IMR-90 (cell line): ENCODE measurements around the gene RNF114. TPM values are rescaled to one million over a fixed set of nuclear protein-coding genes. Genes with fewer than 3 reads are reported as not detected.

Experiments used
- ATAC-seq: fragments of 200-7000 bp; cut with Tn5 transposase; 2 replicates; pipeline ENCODE4 v1.9.1; 2020; ENCODE audit warnings: low read depth, mild to moderate bottlenecking, moderate library complexity
- BruUV-seq: library from RNA; stranded (reverse); fragments of 400-500 nt; replicated peaks from 2 replicates; lab custom pipeline; 2021; lab: Mats Ljungman, UMichigan
- CTCF ChIA-PET: fragments of 300-600 bp; formaldehyde crosslinking; extraction: SDS; loops from one replicate; lab custom pipeline; 2021; ENCODE audit warnings: antibody characterized with exemption; lab: Yijun Ruan, JAX
- POLR2A ChIA-PET: fragments of 300-600 bp; sonication (Branson Sonifier 250); formaldehyde crosslinking; loops from one replicate; lab custom pipeline; 2022; ENCODE audit warnings: antibody characterized with exemption; ENCODE audit not compliant: unreplicated experiment; lab: Charles Lee
- DNase-seq: peaks from one replicate; pipeline ENCODE4 v3.0.0; 2013
- H2AFZ ChIP-seq: replicated peaks from 2 replicates; pipeline ENCODE3; 2013; ENCODE audit warnings: low read length, mild to moderate bottlenecking; ENCODE audit not compliant: poor library complexity
- H2AK5ac ChIP-seq: 2 replicates; pipeline ENCODE4 v1.6.1; 2013; ENCODE audit warnings: low read depth, low read length, inconsistent platforms
- H2AK9ac ChIP-seq: replicated peaks from 2 replicates; pipeline ENCODE3; 2013; ENCODE audit warnings: mild to moderate bottlenecking, low read depth, low read length, moderate library complexity; ENCODE audit not compliant: poor library complexity
- H2BK120ac ChIP-seq: 2 replicates; pipeline ENCODE4 v1.6.1; 2013; ENCODE audit warnings: low read depth, low read length, inconsistent platforms
- H2BK15ac ChIP-seq: 3 replicates; pipeline ENCODE4 v1.6.1; 2013; ENCODE audit warnings: low read depth, low read length, inconsistent platforms
- H2BK20ac ChIP-seq: 2 replicates; pipeline ENCODE4 v1.6.1; 2013; ENCODE audit warnings: low read depth, mild to moderate bottlenecking, inconsistent platforms, low read length, moderate library complexity
- H2BK5ac ChIP-seq: 2 replicates; pipeline ENCODE4 v1.6.1; 2013; ENCODE audit warnings: mild to moderate bottlenecking, low read depth, low read length, inconsistent platforms; ENCODE audit not compliant: poor library complexity, severe bottlenecking
- H3K14ac ChIP-seq: replicated peaks from 2 replicates; pipeline ENCODE4 v1.6.1; 2013; ENCODE audit warnings: low read depth, low read length, inconsistent platforms
- H3K18ac ChIP-seq: 2 replicates; pipeline ENCODE4 v1.6.1; 2013; ENCODE audit warnings: low read depth, low read length, control low read depth
- H3K23ac ChIP-seq: 2 replicates; pipeline ENCODE4 v1.6.1; 2013; ENCODE audit warnings: low read depth, low read length, inconsistent platforms
- H3K27ac ChIP-seq: 2 replicates; pipeline ENCODE4 v1.5.1; 2013; ENCODE audit warnings: mild to moderate bottlenecking, control low read depth, low read length; ENCODE audit not compliant: insufficient read depth
- H3K27me3 ChIP-seq: 2 replicates; pipeline ENCODE4 v1.6.1; 2013; ENCODE audit warnings: low read length; ENCODE audit not compliant: control insufficient read depth, insufficient read depth
- H3K36me3 ChIP-seq: 2 replicates; pipeline ENCODE4 v1.6.1; 2013; ENCODE audit warnings: low read length, mixed read lengths; ENCODE audit not compliant: control insufficient read depth, insufficient read depth
- H3K4ac ChIP-seq: 2 replicates; pipeline ENCODE4 v1.6.1; 2013; ENCODE audit warnings: low read depth, low read length, inconsistent platforms
- H3K4me1 ChIP-seq: 2 replicates; pipeline ENCODE4 v1.6.1; 2013; ENCODE audit warnings: low read length, mixed read lengths; ENCODE audit not compliant: control insufficient read depth, insufficient read depth
- H3K4me2 ChIP-seq: 2 replicates; pipeline ENCODE4 v1.6.1; 2013; ENCODE audit warnings: low read depth, mild to moderate bottlenecking, control low read depth, low read length, moderate library complexity
- H3K4me3 ChIP-seq: 2 replicates; pipeline ENCODE4 v1.5.1; 2013; ENCODE audit warnings: low read depth, mild to moderate bottlenecking, control low read depth, low read length, moderate library complexity; ENCODE audit not compliant: insufficient read depth
- H3K56ac ChIP-seq: 2 replicates; pipeline ENCODE4 v1.6.1; 2013; ENCODE audit warnings: low read length, inconsistent platforms; ENCODE audit not compliant: insufficient read depth; ENCODE audit errors: extremely low read depth
- H3K79me1 ChIP-seq, 2 experiments: 2 replicates each; pipeline ENCODE4 v1.6.1; 2013; ENCODE audit warnings: low read length in 2 of 2, inconsistent platforms in 1 of 2, low read depth in 1 of 2
- H3K9ac ChIP-seq: 2 replicates; pipeline ENCODE4 v1.6.1; 2013; ENCODE audit warnings: low read depth, low read length, control low read depth
- H3K9me1 ChIP-seq: 2 replicates; pipeline ENCODE4 v1.6.1; 2013; ENCODE audit warnings: low read length, inconsistent platforms; ENCODE audit not compliant: insufficient read depth
- H3K9me3 ChIP-seq: 2 replicates; pipeline ENCODE4 v1.6.1; 2013; ENCODE audit warnings: low read length; ENCODE audit not compliant: control insufficient read depth, insufficient read depth
- H4K20me1 ChIP-seq: 2 replicates; pipeline ENCODE4 v1.6.1; 2013; ENCODE audit warnings: low read length, inconsistent platforms; ENCODE audit not compliant: insufficient read depth
- H4K5ac ChIP-seq: 2 replicates; pipeline ENCODE4 v1.6.1; 2013; ENCODE audit warnings: mild to moderate bottlenecking, low read depth, low read length, control low read depth
- H4K8ac ChIP-seq, 2 experiments: 2 replicates each; pipeline ENCODE4 v1.6.1; 2013; ENCODE audit warnings: low read depth in 2 of 2, low read length in 2 of 2, control low read depth in 1 of 2, inconsistent platforms in 1 of 2
- H4K91ac ChIP-seq: 2 replicates; pipeline ENCODE4 v1.6.1; 2013; ENCODE audit warnings: low read depth, low read length, inconsistent platforms; ENCODE audit not compliant: insufficient read depth
- CEBPB ChIP-seq: IDR thresholded peaks from 2 replicates; pipeline ENCODE4 v1.6.1; 2012; ENCODE audit warnings: low read depth, low read length, improper control_type of control experiment
- CHD1 ChIP-seq: IDR thresholded peaks from 2 replicates; pipeline ENCODE4 v1.6.1; 2012; ENCODE audit warnings: low read depth, low read length, improper control_type of control experiment
- MAZ ChIP-seq: IDR thresholded peaks from 2 replicates; pipeline ENCODE4 v1.6.1; 2012; ENCODE audit warnings: low read depth, mild to moderate bottlenecking, low read length, improper control_type of control experiment, moderate library complexity, borderline replicate concordance
- WGBS, 2 experiments: methylation state at CpG; one replicate each; pipeline versions ENCODE4 v1.1.5 to v1.1.7; 2013; ENCODE audit warnings: missing lambda C conversion rate in 2 of 2; ENCODE audit not compliant: insufficient read length in 1 of 2; ENCODE audit errors: extremely low coverage in 2 of 2; 5-methylcytosine and 5-hydroxymethylcytosine counted together
- dilution Hi-C: fragments of 300-500 bp; cut with HindIII; formaldehyde crosslinking; loops from one replicate; pipeline ENCODE4 v1.14.3; 2018; ENCODE audit warnings: low sequenced_read_pairs; ENCODE audit not compliant: unreplicated experiment
- in situ Hi-C: fragments of 300-500 bp; cut with MboI; formaldehyde crosslinking; loops from 3 replicates; pipeline ENCODE4 v1.14.3; 2019; ENCODE audit warnings: low sequenced_read_pairs, inconsistent platforms, mixed read lengths
- intact Hi-C: fragments of 100-400 bp; cut with micrococcal nuclease; formaldehyde crosslinking; loops from 2 replicates; pipeline ENCODE4 v1.10.0; 2022
- polyA plus RNA-seq, 3 experiments: library from polyadenylated mRNA; depleted of rRNA; stranded (reverse); fragments of >200 nt; gene quantifications; 2 replicates each; pipeline ENCODE4 v1.2.3, GENCODE V29; 2012; ENCODE audit warnings: low replicate concordance in 1 of 3
- total RNA-seq: library from RNA; depleted of rRNA; stranded (reverse); fragments of >200 nt; gene quantifications from 2 replicates; pipeline ENCODE4 v1.2.3, GENCODE V29; 2012

Gene RNF114
- total and polyA plus RNA-seq, 2 of the 4 experiments (the other 2 are of a cell fraction) = 44.6 to 62.3 TPM

GRCh38 chr20:49961413-49961812 is 25.2 kb downstream of the RNF114 start:
- H3K56ac ChIP-seq = no peak overlapping the region
- H2BK120ac ChIP-seq = no peak overlapping the region
- H3K14ac ChIP-seq = no peak overlapping the region
- no peak overlapping the region for H2AK5ac ChIP-seq
- no peak overlapping the region for H4K5ac ChIP-seq
- H4K91ac ChIP-seq = no peak overlapping the region
- DNase-seq (peak; percentile 53), ATAC-seq (no peak)
- H3K18ac ChIP-seq = no peak overlapping the region
- TF ChIP-seq CEBPB (no peak), MAZ (no peak), CHD1 (no peak)
- no peak overlapping the region for H2BK15ac ChIP-seq
- peaks cover 6 to 28% of the 10 kb centered on the region in 2 experiments; a peak in 3 of 4 replicates for H3K79me1 ChIP-seq
- in situ Hi-C loops = no loop called here
- 100% methylated on average over 3 of the region's 4 CpGs; no CpG with 5 or more reads in 1 of the 2 experiments for WGBS, 2 experiments
- intact Hi-C loops = no loop called here
- no peaks in the 10 kb centered on the region for H4K20me1 ChIP-seq
- H3K27ac ChIP-seq = no peak overlapping the region
- no peak overlapping the region for H3K9ac ChIP-seq
- H3K4ac ChIP-seq = no peak overlapping the region
- no peak overlapping the region for H2AK9ac ChIP-seq
- no peaks in the 10 kb centered on the region for H3K9me3 ChIP-seq
- no peak overlapping the region for H3K4me2 ChIP-seq
- BruUV-seq = no TSS peak
- H3K36me3 ChIP-seq = peaks cover 22% of the 10 kb centered on the region
- H3K27me3 ChIP-seq = no peaks in the 10 kb centered on the region
- no peak overlapping the region for H2AFZ ChIP-seq
- no peak overlapping the region for H3K23ac ChIP-seq
- no peak overlapping the region for H2BK5ac ChIP-seq
- no peak overlapping the region for H3K4me3 ChIP-seq
- dilution Hi-C loops = no loop called here
- no peak overlapping the region for H2BK20ac ChIP-seq
- H4K8ac ChIP-seq = no peak overlapping the region
- H3K9me1 ChIP-seq = peaks cover 9% of the 10 kb centered on the region
- POLR2A ChIA-PET = no interaction called here
- no peaks in the 10 kb centered on the region for H3K4me1 ChIP-seq
- CTCF ChIA-PET = no interaction called here
